Measurements from ENCODE around the gene ATXN7L1.

- TF ChIP-seq POLR2A (IDR thresholded peaks at IDR 0.05; ENCODE audit: low read depth, low read length) = no peak
- TF ChIP-seq POLR2AphosphoS5 (IDR thresholded peaks at IDR 0.05; ENCODE audit: low read depth, low read length) = no peak
- TF ChIP-seq TAF1 (IDR thresholded peaks at IDR 0.05; ENCODE audit: borderline replicate concordance, low read depth, low read length) = no peak
Observed at GRCh38 chr7:105876091-105876963, at the start of gene ATXN7L1.
